Gastrocnemius medialis (tissue), 4 donors: Measurements from ENCODE around the gene ADAMTS19. TPM values are rescaled to one million over a fixed set of nuclear protein-coding genes. Genes with fewer than 3 reads are reported as not detected.

Source experiments
- ATAC-seq, 2 donors: fragments of 150-250 bp; one replicate each; pipeline ENCODE4 v1.9.1; 2016
- DNase-seq, 2 donors: peaks; one replicate each; pipeline ENCODE4 v3.0.0-alpha.2; 2019
- H3K27ac ChIP-seq, 4 donors: fragments of 200-600 bp; sonication (generic); 1 replicate in 1 of 4; 2 replicates in 3 of 4; pipeline ENCODE4 v1.5.1; 2016 to 2018; ENCODE audit warnings: mild to moderate bottlenecking in 2 of 4, moderate library complexity in 1 of 4
- H3K27me3 ChIP-seq, 3 donors: fragments of 200-600 bp; sonication (generic) in 2 of 3; 1 replicate in 1 of 3; 2 replicates in 2 of 3; pipeline versions ENCODE4 v1.5.1 to v1.6.0; 2016 to 2019; ENCODE audit warnings: mild to moderate bottlenecking in 1 of 3, moderate library complexity in 1 of 3
- H3K36me3 ChIP-seq, 2 donors: fragments of 200-600 bp; sonication (generic) in 1 of 2; one replicate each; pipeline ENCODE4 v1.5.1; 2017 to 2018
- H3K4me1 ChIP-seq, 2 donors: fragments of 200-600 bp; sonication (generic) in 1 of 2; one replicate each; pipeline ENCODE4 v1.5.1; 2016 to 2017; ENCODE audit warnings: mild to moderate bottlenecking in 2 of 2
- H3K4me3 ChIP-seq, 4 donors: fragments of 200-600 bp; sonication (generic) in 3 of 4; 1 replicate in 1 of 4; 2 replicates in 3 of 4; pipeline ENCODE4 v1.5.1; 2016 to 2019; ENCODE audit warnings: mild to moderate bottlenecking in 2 of 4
- H3K9me3 ChIP-seq, 3 donors: fragments of 200-600 bp; sonication (generic) in 2 of 3; 1 replicate in 1 of 3; 2 replicates in 2 of 3; pipeline ENCODE4 v1.5.1; 2016 to 2019
- CTCF ChIP-seq, 5 experiments: fragments of 450-650 bp in 3 of 5; fragments of 200-600 bp in 2 of 5; sonication (generic) in 2 of 5; IDR thresholded peaks in 4 of 5; conservative IDR thresholded peaks in 1 of 5; 1 replicate in 4 of 5; 2 replicates in 1 of 5; pipeline ENCODE4 v1.5.1; 2016 to 2019; ENCODE audit warnings: antibody characterized with exemption in 5 of 5, mild to moderate bottlenecking in 3 of 5, moderate library complexity in 3 of 5
- POLR2A ChIP-seq, 2 donors: fragments of 450-650 bp; IDR thresholded peaks; one replicate each; pipeline ENCODE4 v1.6.1; 2017; ENCODE audit warnings: antibody characterized with exemption in 2 of 2, mild to moderate bottlenecking in 2 of 2, moderate library complexity in 2 of 2
- in situ Hi-C, 4 donors: fragments of 200-750 bp; cut with MboI; loops; one replicate each; pipeline versions ENCODE4 v1.15.0 to v1.8.0; 2017; ENCODE audit warnings: low sequenced_read_pairs in 4 of 4
- intact Hi-C: fragments of 100-400 bp; cut with DNase I; formaldehyde crosslinking; loops from one replicate; pipeline ENCODE4 v1.15.1; 2023; ENCODE audit warnings: low total_unique reads
- total RNA-seq, 4 donors: library from RNA; depleted of rRNA; stranded (reverse); fragments of >200 nt; gene quantifications; one replicate each; pipeline versions ENCODE4 v1.1.0 to v1.2.3, GENCODE V29; 2016

The ADAMTS19 gene
- total RNA-seq, 4 donors from 2014 or later = 0.36 to 2.4 (median 0.80) TPM

GRCh38 chr5:129496864-129497595 is 36.9 kb downstream of the ADAMTS19 start:
- DNase-seq (no peak), ATAC-seq (no peak)
- no peaks in the 10 kb centered on the region for H3K9me3 ChIP-seq
- H3K36me3 ChIP-seq = no peaks in the 10 kb centered on the region
- in situ Hi-C loops = no loop called here
- intact Hi-C loops = loop anchor here (5.0 kb wide), 1 partner anchor 1715 kb away; no protein-coding TSS in a partner anchor
- no peak overlapping the region for H3K4me3 ChIP-seq
- H3K27ac ChIP-seq = no peak overlapping the region
- TF ChIP-seq CTCF (IDR thresholded peaks at IDR 0.05 in 4 of 5, conservative IDR thresholded peaks at IDR 0.05 in 1 of 5) (no peak), POLR2A (IDR thresholded peaks at IDR 0.05) (no peak)
- H3K4me1 ChIP-seq = peaks cover 3 to 11% of the 10 kb centered on the region in 2 donors
- no peaks in the 10 kb centered on the region for H3K27me3 ChIP-seq

GRCh38 chr5:129499208-129499852 is 39.2 kb downstream of the ADAMTS19 start:
- peaks cover 3 to 11% of the 10 kb centered on the region in 2 donors for H3K4me1 ChIP-seq

GRCh38 chr5:129500101-129500500 is 40.0 kb downstream of the ADAMTS19 start:
- in situ Hi-C loops = no loop called here
- Histone ChIP-seq H3K36me3 (no peaks in the 10 kb centered on the region), H3K27ac (peak overlapping the region in 1 of 4 donors; percentile 24), H3K9me3 (no peaks in the 10 kb centered on the region), H3K27me3 (no peaks in the 10 kb centered on the region), H3K4me1 (peaks cover 3 to 11% of the 10 kb centered on the region in 2 donors), H3K4me3 (no peak overlapping the region)
- DNase-seq = peak in 1 of 2 donors; percentile 4
- TF ChIP-seq POLR2A (IDR thresholded peaks at IDR 0.05) (no peak), CTCF (IDR thresholded peaks at IDR 0.05 in 4 of 5, conservative IDR thresholded peaks at IDR 0.05 in 1 of 5) (no peak)
- peak in 1 of 2 donors; percentile 83 for ATAC-seq
- intact Hi-C loops = no loop called here

More at GRCh38 chr5:129499208-129499852, 39.2 kb downstream of the ADAMTS19 start:
- no peak for TF ChIP-seq POLR2A (IDR thresholded peaks at IDR 0.05)
- no peak for TF ChIP-seq CTCF (IDR thresholded peaks at IDR 0.05 in 4 of 5, conservative IDR thresholded peaks at IDR 0.05 in 1 of 5)
- Histone ChIP-seq H3K36me3 (no peaks in the 10 kb centered on the region), H3K9me3 (no peaks in the 10 kb centered on the region), H3K4me3 (no peak overlapping the region), H3K27ac (peak overlapping the region in 1 of 4 donors; percentile 24), H3K27me3 (no peaks in the 10 kb centered on the region)
- no peak for ATAC-seq
- DNase-seq = no peak
- intact Hi-C loops (loop anchor here (5.0 kb wide), 1 partner anchor 1717 kb away; no protein-coding TSS in a partner anchor), in situ Hi-C loops (no loop called here)

GRCh38 chr5:129506086-129506485 is 46.0 kb downstream of the ADAMTS19 start:
- DNase-seq (no peak), ATAC-seq (peak; percentile 86 to 99)
- no peaks in the 10 kb centered on the region for H3K36me3 ChIP-seq
- in situ Hi-C loops (no loop called here), intact Hi-C loops (loop anchor here (2.0 kb wide), 1 partner anchor 45 kb away; the partner anchor contains the start of gene ADAMTS19)
- peak overlapping the region; percentile 5 to 72 (median 50) for H3K27ac ChIP-seq
- TF ChIP-seq POLR2A (IDR thresholded peaks at IDR 0.05) (no peak), CTCF (IDR thresholded peaks at IDR 0.05 in 4 of 5, conservative IDR thresholded peaks at IDR 0.05 in 1 of 5) (no peak)
- peaks cover 5 to 9% of the 10 kb centered on the region in 2 donors for H3K4me1 ChIP-seq
- no peaks in the 10 kb centered on the region for H3K27me3 ChIP-seq
- H3K9me3 ChIP-seq = no peaks in the 10 kb centered on the region
- no peak overlapping the region for H3K4me3 ChIP-seq
